GM19468 (cell line): Measurements from ENCODE around the gene CDH4.

Experiments used
- ATAC-seq: cut with Tn5 transposase; IDR thresholded peaks from one replicate; pipeline ENCODE4 v1.9.1; 2021; ENCODE audit warnings: mild to moderate bottlenecking, moderate library complexity, moderate number of reproducible peaks; ENCODE audit not compliant: unreplicated experiment; ENCODE audit errors: extremely low read depth

CDH4 gene

GRCh38 chr20:61629602-61630390 is 377.7 kb downstream of the CDH4 start:
- ATAC-seq, result no peak

- ATAC-seq, result no peak
Measured at GRCh38 chr20:61630391-61630650, 378.3 kb downstream of the CDH4 start.

GRCh38 chr20:61630816-61631215 is 378.8 kb downstream of the CDH4 start:
- no peak for ATAC-seq

- ATAC-seq, result no peak
Measured at GRCh38 chr20:61631751-61632150, 379.7 kb downstream of the CDH4 start.

- no peak for ATAC-seq
Measured at GRCh38 chr20:61633004-61633403, 380.9 kb downstream of the CDH4 start.

- no peak for ATAC-seq
Measured at GRCh38 chr20:61634376-61635145, 382.5 kb downstream of the CDH4 start.

- ATAC-seq, result no peak
Measured at GRCh38 chr20:61635721-61636455, 383.8 kb downstream of the CDH4 start.

- ATAC-seq, result no peak
Measured at GRCh38 chr20:61636531-61637116, 384.6 kb downstream of the CDH4 start.

GRCh38 chr20:61638802-61639585 is 386.9 kb downstream of the CDH4 start:
- no peak for ATAC-seq

GRCh38 chr20:61640131-61640870 is 388.2 kb downstream of the CDH4 start:
- ATAC-seq, result no peak

- no peak for ATAC-seq
Measured at GRCh38 chr20:61640871-61641245, 388.8 kb downstream of the CDH4 start.

GRCh38 chr20:61643656-61644377 is 391.8 kb downstream of the CDH4 start:
- no peak for ATAC-seq

GRCh38 chr20:61644378-61645076 is 392.5 kb downstream of the CDH4 start:
- ATAC-seq, result no peak

GRCh38 chr20:61645732-61646131 is 393.7 kb downstream of the CDH4 start:
- no peak for ATAC-seq

- ATAC-seq, result no peak
Measured at GRCh38 chr20:61646453-61646852, 394.4 kb downstream of the CDH4 start.

GRCh38 chr20:61646986-61647385 is 394.9 kb downstream of the CDH4 start:
- ATAC-seq, result no peak

- ATAC-seq, result no peak
Measured at GRCh38 chr20:61647702-61648101, 395.6 kb downstream of the CDH4 start.
